Muscle of arm (tissue), 12 donors: ENCODE results near the gene AP2A2. TPM values are rescaled to one million over a fixed set of nuclear protein-coding genes. Genes with fewer than 3 reads are reported as not detected.

ENCODE experiments used
- DNase-seq: peaks from one replicate; pipeline ENCODE4 v3.0.0-alpha.2; 2013
- polyA plus RNA-seq, 12 donors: library from polyadenylated mRNA; unstranded; fragments of 120-200 nt; gene quantifications; one replicate each; pipeline ENCODE4 v1.2.1, GENCODE V29; 2013; ENCODE audit not compliant: insufficient read length in 12 of 12

AP2A2 gene
- polyA plus RNA-seq, 12 donors = 39.8 to 131 (median 46.5) TPM; not detected in 1

GRCh38 chr11:1026641-1027482 is 101.2 kb downstream of the AP2A2 start:
- DNase-seq = no peak

DNA sequence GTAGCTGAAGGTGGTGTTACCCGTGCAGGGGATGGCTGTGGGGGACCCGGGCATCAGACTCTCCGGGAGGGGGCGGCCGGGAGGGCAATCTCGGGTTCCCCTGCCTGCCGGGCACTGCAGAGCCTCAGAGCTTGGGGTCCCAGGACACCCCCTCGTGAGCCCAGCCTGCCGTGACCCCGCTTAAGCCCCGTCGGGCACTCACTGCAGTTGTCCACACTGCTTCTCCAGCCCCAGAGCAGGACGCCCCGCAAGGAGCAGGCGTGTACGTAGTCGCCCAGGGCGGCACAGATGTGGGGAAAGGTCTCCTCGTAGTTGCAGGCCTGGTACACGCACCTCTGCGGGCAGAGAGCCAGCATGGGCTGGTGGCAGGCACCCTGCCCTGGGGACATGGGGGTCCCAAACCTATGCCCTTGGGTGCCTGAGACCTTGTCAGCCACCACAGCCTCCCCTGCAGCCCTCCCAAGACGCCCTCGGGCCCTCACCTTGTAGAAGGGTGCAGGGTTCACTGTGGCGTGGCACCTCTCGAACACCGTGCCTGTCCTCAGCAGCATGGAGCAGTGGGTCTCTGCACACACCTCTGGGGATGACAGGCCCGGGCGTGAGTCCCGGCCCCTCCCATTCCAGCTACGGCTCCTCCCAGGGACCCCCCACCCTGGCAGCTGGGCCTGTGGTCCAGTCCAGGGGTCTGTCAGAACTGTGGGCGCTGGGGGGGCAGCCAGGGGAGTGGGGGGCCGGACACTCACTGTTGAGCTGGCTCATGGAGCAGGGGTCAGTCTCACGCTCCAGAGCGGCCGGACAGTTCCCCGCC is 102.0 kb downstream of the AP2A2 start:
- DNase-seq = no peak

GRCh38 chr11:1028291-1028540 is 102.5 kb downstream of the AP2A2 start:
- no peak for DNase-seq

DNA sequence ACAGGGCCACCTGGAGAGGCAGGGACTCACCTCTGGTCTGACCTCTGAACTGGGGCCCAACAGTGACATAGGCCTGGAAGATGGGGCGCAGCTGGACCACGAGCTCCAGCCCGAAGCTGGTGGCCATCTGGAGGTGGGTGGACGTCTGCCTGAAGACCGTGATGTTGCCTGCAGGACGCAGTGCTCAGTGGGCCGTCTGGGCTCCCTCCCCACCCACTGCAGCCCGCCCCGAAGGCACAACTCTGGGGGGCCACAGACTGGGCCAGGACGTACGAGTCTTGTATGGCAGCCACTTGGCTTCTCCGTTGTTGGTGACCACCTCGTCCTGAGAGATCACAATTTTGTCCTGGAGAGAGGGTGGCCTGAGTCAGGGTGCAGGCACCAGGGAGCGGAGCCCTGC is 102.9 kb downstream of the AP2A2 start:
- no peak for DNase-seq

DNA sequence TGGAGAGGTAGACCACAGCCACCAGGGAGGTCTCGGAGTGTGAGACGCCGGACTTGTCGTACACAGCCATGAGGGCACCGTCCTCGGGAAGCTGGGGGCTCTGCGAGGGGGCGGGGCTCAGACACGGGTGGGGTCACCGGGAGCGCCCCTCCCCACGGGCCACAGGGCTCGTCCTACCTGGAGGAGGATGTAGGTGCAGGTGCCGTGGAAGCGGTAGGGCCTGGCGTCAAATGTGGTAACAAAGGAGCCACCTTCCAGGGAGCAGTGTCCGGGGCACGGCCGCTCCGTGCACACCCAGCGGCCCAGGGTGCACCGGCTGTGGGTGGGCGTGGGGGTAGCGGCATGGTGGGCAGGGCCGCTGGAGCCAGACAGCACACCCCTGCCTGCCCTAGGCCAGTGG is 103.4 kb downstream of the AP2A2 start:
- no peak for DNase-seq

DNA sequence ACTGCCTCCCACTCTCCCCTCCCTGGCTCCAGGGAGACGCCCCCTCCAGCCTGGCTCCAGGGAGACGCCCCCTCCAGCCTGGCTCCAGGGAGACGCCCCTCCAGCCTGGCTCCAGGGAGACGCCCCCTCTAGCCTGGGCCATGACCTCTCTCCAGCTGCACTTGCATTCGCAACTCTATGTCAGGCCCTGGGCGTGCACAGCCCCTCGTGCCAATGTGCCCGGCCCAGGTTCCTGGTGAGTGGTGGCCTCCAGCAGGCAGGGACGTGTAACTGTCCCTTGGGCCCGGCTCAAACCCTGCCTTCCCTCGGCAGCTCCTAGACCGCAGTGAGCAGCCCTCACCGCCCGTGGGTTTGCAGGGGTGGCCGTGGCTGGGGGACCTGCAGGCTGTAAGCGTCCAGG is 104.0 kb downstream of the AP2A2 start:
- DNase-seq = no peak

DNA sequence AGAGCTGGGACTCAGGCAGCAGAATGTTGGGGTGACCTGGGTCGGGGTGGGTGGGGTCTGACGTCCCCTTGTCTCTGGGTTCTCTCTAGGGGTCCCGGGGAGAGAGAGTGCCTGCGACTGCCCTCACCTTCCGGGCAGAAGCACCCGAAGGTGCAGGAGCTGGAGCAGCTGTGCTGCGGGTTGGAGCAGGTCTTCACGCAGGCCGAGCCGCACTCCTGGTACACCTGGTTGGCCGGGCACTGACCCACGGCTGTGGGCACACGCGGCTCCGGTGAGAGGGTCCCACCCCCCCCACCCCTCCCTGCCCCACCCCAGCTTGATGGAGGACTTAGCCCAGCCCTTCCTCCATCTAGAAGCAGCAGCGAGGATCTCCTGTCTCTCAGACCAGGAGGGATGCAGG is 104.4 kb downstream of the AP2A2 start:
- no peak for DNase-seq

DNA sequence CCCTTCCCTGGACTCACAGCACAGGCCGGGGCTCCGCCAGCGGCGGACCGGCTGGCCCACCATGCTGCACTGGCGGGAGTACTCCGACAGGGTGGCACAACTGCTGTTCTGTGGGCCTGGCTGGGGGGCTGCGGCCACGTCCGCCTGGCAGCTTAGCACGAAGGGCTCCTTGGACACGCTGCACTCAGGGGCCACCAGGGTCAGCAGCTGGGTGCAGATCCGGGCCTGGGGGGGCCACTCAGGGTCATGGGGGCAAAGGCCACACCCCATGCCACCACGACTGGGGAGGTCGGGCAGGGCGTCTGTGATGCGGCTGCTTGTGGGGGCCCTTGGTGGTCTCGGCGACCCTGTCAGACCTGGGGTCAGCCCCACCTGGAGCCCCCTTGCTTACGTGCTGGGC is 104.9 kb downstream of the AP2A2 start:
- no peak for DNase-seq

DNA sequence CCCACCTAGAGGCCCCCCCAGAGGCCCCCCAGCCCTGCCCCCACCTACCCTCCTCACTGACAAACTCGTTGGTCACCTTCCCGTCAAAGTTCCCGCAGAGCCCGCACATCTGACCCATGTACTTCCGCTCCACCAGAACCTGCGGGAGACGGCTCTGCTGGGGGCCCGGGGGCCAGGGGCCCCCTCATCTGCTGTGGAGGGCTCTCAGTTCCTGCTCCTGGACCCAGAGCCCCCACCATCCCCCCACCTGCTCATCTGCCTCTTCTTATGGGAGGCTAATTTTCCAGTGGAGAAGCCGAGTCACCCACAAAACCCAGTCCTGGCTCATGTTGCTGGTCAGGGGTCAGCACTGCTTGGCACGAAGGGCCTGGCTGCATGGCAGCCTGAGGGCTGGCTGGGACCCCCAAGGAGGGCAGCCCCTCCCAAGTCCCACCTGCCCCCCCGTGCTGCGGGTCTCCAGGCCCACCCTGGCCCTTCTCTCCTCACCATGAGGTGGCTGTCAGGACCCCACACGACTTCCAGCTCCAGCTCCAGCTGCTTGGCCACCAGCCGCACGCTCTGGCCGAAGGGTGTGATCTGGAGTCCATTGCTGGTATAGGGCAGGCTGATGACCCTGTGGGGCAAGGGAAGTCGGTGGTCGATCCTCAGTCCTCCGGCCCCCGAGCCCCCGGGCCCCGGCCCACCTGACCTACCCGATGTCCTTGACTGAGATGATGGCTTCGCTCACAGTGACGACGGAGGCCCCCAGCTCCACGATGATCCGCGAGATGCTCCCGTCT is 105.6 kb downstream of the AP2A2 start:
- no peak for DNase-seq

DNA sequence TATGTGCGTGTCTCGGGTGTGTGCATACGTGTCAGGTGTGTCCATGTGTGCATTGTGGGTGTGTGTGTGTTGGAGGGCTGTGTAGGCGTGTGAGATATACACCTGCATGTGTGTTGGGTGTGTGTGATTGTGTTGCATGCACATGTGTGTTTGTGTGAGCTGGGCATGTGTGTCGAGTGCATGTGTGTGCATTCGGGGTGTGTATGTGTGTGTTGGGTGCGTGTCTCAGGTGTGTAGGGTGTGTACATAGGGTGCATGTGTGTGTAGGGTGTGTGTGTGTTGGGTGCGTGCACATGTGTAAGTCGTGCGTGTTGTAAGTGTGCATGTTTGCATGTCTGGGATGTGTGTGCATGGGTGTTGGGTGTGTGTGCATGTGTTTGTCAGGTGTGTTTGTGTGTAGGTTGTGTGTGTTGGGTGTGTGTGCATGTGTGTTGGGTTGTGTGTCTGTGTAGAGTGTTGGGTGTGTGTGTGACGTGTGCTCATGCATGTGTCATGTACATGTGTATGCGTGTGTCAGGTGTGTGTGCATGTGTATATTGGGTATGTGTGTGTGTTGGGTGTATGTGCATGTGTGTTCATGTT is 106.7 kb downstream of the AP2A2 start:
- no peak for DNase-seq

DNA sequence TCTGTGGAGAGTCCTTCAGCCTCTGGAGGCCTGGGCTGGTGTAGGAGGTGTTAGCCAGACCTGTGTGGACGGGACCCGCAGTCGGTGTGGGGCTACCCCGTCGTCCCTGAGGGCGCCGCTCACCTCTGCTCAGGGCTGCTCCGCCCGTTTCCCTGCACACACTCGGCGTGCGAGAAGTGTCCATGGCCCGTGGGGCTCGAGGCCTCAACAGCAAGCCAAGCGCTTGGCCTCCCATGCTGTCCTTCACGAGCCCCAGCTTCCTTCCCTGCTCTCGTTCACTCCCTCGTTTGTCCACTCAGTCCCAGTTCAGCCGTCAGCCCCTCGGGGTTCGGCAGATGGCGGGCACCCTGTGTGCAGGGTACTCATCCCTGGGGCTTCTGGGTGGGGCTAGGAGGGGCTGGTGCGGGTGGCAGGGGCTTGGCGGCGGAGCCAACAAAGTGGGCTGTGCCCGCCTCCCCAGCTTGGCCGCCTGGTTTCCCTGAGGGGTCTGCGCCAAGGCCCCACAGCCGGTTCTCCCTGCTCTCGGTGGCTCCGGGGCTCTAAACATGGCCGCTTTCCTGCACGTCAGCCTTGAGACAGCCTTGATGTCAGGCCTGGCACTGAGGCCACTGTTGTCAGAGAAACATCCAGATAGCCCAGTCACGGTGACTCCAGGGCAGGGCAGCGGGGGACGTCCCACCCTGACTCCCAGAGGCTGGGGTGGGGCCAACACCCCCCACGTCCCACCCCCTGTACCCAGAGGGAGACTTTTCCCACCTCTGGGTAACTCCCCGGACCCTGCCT is 107.5 kb downstream of the AP2A2 start:
- DNase-seq = no peak

DNA sequence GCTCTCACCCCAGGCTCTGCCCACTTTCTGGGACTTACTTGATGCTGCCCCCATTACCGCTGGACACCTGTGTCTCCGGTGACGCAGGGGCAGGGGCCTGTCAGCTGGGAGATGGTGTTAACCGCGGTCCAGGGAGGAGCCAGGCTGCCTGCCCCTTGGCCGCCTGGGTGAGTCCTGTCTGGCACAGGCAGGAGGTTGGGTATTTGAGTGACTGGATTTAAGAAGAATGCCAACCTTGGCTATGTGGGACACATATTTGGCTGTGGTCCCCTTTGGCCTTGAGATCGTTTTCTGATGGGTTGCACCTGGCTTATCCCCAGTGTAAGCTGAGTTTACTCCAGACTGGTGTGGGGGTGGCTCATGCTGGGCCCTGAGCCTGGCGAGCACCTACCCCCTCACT is 108.3 kb downstream of the AP2A2 start:
- DNase-seq = no peak

DNA sequence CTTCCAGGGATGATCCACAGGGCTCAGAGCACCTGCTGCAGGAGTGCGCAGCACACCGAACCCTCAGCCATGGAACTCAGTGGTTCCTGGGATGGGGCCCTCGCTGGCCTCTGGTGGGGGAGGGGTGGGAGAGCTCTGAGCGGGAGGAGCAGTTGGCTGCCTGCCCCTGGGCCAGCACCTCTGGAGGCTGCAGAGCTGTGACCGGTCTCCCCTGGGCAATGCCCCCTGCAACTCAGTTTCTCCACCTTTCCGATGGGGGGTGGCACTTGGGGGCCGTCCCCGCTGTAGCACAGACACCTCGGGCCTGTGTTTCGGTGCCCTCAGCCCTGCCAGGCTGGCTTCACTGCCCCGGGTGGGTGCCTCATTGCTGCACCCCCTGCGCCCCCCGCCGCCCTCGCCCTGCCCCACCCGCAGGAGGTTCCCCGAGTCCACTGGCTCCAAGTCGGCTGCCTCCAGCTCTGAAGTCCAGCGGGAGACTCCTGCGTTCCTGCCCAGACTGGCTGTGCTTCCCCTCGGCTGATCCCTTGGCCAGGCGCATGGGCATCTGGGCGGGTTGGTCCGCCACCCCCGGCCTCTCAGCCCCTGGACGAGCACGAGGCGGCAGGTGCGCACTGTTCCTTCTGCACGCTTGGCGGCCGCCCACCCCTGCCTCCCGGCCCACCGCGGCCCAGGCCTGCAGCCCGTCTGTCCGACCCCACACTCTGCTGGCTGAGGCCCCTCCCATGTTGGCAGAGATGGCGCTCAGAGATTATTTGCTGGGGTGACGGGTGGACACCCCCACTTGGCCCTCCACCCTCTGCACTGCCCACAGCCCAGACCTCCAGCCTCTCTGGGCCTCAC is 109.0 kb downstream of the AP2A2 start:
- no peak for DNase-seq

DNA sequence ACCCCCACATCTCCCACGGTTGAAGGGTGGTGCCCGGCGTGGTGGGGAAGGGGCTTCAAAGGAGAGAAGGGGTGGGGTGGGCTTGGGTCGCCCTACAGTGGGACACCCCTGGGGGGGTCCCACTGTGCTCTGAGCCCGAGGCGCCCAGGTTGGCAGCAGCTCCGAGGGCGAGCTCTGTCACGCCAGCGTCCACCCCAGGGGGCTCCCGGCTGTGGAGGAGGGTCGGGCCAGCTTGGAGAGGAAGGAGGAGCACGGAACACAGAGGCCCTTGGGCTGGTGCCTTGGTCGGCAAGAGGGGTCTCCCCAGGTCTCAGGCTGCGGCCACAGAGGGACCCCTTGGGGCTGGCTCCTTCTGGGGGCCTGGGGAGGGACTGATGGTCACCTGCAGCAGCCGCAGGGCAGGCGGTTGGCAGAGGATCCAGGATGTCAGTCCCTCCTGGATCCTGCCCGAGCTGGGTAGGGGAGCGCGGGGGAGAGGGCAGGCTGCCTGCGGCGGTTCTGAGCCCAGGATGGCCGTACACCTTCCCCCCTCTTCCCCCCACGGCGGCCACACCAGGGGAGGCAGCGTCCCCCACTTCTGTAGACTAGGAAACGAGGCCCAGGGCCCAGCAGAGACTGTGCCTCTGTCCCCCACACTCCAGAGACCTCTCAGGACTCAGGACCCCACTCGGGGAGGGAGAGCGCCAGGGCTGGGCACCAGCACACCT is 110.1 kb downstream of the AP2A2 start:
- DNase-seq = no peak

GRCh38 chr11:1036303-1036923 is 110.7 kb downstream of the AP2A2 start, which contains the start of gene MUC6:
TSS of gene MUC6 (minus strand) at chr11:1036718. CDS start at chr11:1036655, 63 bp downstream.
- no peak for DNase-seq

DNA sequence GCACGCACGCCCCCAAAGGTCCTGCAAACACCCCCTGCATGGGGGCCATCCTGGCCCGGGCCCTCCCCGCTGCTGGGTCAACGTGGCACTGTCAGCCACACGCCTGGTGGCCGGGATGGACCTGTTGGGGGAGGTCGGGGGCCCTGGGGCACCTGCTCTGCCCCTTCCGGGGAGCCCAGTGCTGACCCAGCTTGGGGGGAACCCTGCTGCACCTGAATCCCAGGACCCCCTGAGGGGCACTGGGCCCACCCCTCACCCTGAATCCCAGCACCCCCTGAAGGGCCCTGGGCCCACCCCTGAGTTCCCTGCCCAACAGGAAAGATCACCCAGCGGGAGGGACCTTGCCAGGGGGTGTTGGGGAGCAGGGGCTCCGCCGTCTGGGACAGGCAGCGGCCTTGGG is 111.3 kb downstream of the AP2A2 start:
- DNase-seq = no peak

DNA sequence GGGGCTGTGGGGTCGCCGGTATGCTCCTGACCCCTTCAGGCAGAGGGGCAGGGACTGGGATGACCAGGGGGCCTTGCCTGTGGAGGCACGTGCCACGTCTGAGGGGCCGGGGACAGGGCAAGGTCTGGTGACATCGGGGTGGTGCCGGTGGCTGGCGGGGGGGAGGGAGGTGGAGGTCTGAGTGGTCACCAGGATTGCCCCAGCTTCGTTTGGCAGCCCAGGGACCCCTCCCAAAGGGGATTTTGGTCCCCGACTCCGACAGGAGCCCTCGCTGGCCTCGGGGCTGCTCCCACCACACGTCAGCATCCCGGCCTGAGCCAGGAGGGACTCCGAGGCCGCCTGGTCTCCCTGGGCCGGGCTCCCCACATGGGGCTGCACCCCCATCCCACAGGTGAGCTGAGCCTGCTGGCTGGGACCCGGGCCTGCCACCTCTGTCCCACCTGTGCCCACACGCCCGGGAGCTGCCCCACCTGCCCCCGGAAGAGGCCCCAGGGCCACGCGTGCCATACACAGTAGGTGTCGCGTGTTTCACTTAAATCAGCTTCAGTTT is 111.9 kb downstream of the AP2A2 start:
- no peak for DNase-seq

DNA sequence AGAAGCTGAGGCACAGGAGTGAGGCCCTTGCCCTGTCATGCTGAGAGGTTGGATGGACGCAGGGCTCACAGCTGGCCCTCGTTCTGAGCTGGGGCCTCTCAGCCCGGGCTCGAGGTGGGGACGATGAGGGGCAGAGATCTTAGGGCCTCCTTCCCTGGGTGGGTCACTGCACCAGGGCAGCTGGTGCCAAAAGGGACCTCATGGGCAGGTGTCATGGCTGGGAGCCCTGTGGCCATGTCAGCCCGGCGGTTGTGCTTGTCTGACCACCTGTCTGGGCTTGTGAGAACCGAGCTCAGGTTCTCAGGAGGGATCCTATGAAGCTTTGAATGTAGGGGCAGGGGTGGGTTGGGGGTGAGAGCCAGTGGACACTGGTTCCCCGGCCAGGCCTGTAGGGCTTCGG is 112.7 kb downstream of the AP2A2 start:
- DNase-seq = no peak

DNA sequence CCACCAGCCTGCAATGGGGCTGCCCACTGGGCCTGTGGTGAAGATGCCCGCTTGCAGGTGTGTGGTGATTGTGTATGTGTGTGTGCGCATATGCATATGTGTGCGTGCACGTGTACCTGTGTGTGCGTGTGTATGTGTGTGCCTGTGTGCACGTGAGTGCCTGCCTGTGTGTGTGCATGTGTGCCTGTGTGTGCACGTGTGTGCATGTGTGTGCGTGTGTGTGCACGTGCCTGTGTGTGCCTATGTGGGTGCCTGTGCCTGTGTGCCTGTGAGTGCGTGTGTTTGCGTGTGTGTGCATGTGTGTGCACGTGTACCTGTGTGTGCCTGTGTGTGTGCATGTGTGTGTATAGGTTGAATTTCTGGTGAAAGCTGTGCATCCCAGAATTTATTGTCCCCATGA is 113.3 kb downstream of the AP2A2 start:
- no peak for DNase-seq
